ENCODE measurements around the gene C1orf159.

- TF ChIP-seq EZH2 (IDR thresholded peaks at IDR 0.05; ENCODE audit: insufficient read depth, poor library complexity, severe bottlenecking) = no peak
- no peak for TF ChIP-seq EZH2phosphoT487 (IDR thresholded peaks at IDR 0.05; ENCODE audit: insufficient read depth, low read depth)
Measured at GRCh38 chr1:1132956-1133750, 17.3 kb upstream of the C1orf159 start.
